Upper lobe of left lung (tissue), 6 donors: ENCODE measurements around the gene PDE11A. TPM values are rescaled to one million over a fixed set of nuclear protein-coding genes. Genes with fewer than 3 reads are reported as not detected.

ENCODE experiments used
- ATAC-seq, 2 donors: fragments of 200-7000 bp; cut with Tn5 transposase; one replicate each; pipeline ENCODE4 v1.9.1; 2022; ENCODE audit warnings: mild to moderate bottlenecking in 2 of 2, moderate library complexity in 2 of 2; ENCODE audit not compliant: low FRiP score in 2 of 2
- DNase-seq, 2 donors: peaks; one replicate each; pipeline ENCODE4 v3.0.0-alpha.2; 2019 to 2020
- H3K27ac ChIP-seq, 4 donors: fragments of 200-600 bp; sonication (generic); one replicate each; pipeline ENCODE4 v1.5.1; 2016 to 2019
- H3K27me3 ChIP-seq, 4 donors: fragments of 200-600 bp; sonication (generic); one replicate each; pipeline ENCODE4 v1.5.1; 2017 to 2019
- H3K36me3 ChIP-seq, 4 donors: fragments of 200-600 bp; sonication (generic); one replicate each; pipeline ENCODE4 v1.5.1; 2016 to 2019
- H3K4me1 ChIP-seq, 4 donors: fragments of 200-600 bp; sonication (generic); one replicate each; pipeline ENCODE4 v1.5.1; 2018 to 2019
- H3K4me3 ChIP-seq, 4 donors: fragments of 200-600 bp; sonication (generic); one replicate each; pipeline ENCODE4 v1.5.1; 2017 to 2019; ENCODE audit warnings: mild to moderate bottlenecking in 2 of 4, moderate library complexity in 1 of 4
- H3K9me3 ChIP-seq, 4 donors: fragments of 200-600 bp; sonication (generic); one replicate each; pipeline ENCODE4 v1.5.1; 2018 to 2019
- CTCF ChIP-seq, 6 experiments: fragments of 450-650 bp in 4 of 6; fragments of 200-600 bp in 2 of 6; sonication (generic) in 2 of 6; IDR thresholded peaks; one replicate each; pipeline ENCODE4 v1.5.1; 2016 to 2019; ENCODE audit warnings: antibody characterized with exemption in 6 of 6
- EP300 ChIP-seq, 4 donors: sonication (generic); formaldehyde crosslinking; IDR thresholded peaks; one replicate each; pipeline ENCODE4 v1.5.1; 2017; ENCODE audit warnings: antibody characterized with exemption in 4 of 4, control low read depth in 2 of 4
- POLR2A ChIP-seq, 4 donors: fragments of 450-650 bp; IDR thresholded peaks; one replicate each; pipeline ENCODE4 v1.5.1; 2016 to 2017; ENCODE audit warnings: antibody characterized with exemption in 4 of 4, mild to moderate bottlenecking in 2 of 4
- POLR2AphosphoS5 ChIP-seq, 2 donors: sonication (generic); formaldehyde crosslinking; IDR thresholded peaks; one replicate each; pipeline ENCODE4 v1.5.1; 2017; ENCODE audit warnings: antibody characterized with exemption in 2 of 2
- WGBS, 2 donors: methylation state at CpG; one replicate each; pipeline ENCODE4 v1.1.5; 2017 to 2018; 5-methylcytosine and 5-hydroxymethylcytosine counted together
- total RNA-seq, 6 donors: library from RNA; depleted of rRNA in 4 of 6; stranded (reverse); fragments of >200 nt in 4 of 6; gene quantifications; one replicate each; pipeline versions ENCODE4 v1.1.0 to v1.2.1, GENCODE V29; 2016 to 2021
- donor health status: DM: no; HTN: no; CAD: no; lungs with moderate emphysema.
- donor health status: DM: no; HTN: yes; CAD: no; lungs with severe emphysema.

The PDE11A gene
- total RNA-seq, 6 donors from 2014 or later, result 0.03 to 0.57 (median 0.33) TPM; not detected in 3

- Histone ChIP-seq H3K27me3 (no peaks in the 10 kb centered on the region), H3K4me1 (no peaks in the 10 kb centered on the region), H3K36me3 (no peaks in the 10 kb centered on the region), H3K9me3 (no peaks in the 10 kb centered on the region), H3K27ac (no peak overlapping the region), H3K4me3 (no peak overlapping the region)
- TF ChIP-seq POLR2AphosphoS5 (IDR thresholded peaks at IDR 0.05), result no peak
- no peak for TF ChIP-seq CTCF (IDR thresholded peaks at IDR 0.05)
- TF ChIP-seq EP300 (IDR thresholded peaks at IDR 0.05), result no peak
- TF ChIP-seq POLR2A (IDR thresholded peaks at IDR 0.05), result no peak
- 77 to 83% methylated on average over 8 of the region's 8 CpGs for WGBS, 2 donors
- DNase-seq (no peak), ATAC-seq (no peak)
These were observed 362.6 kb downstream of the PDE11A start for GRCh38 chr2:177709986-177710401.

- WGBS, 2 donors, result 76 to 85% methylated on average over 9 of the region's 9 CpGs
- Histone ChIP-seq H3K4me3 (no peak overlapping the region), H3K9me3 (no peaks in the 10 kb centered on the region), H3K27ac (no peak overlapping the region), H3K4me1 (no peaks in the 10 kb centered on the region), H3K36me3 (no peaks in the 10 kb centered on the region), H3K27me3 (no peaks in the 10 kb centered on the region)
- no peak for DNase-seq
- ATAC-seq, result no peak
- TF ChIP-seq POLR2A (IDR thresholded peaks at IDR 0.05) (no peak), POLR2AphosphoS5 (IDR thresholded peaks at IDR 0.05) (no peak), EP300 (IDR thresholded peaks at IDR 0.05) (no peak), CTCF (IDR thresholded peaks at IDR 0.05) (no peak)
These were observed 363.7 kb downstream of the PDE11A start for GRCh38 chr2:177708660-177709444.

GRCh38 chr2:177708106-177708505 is 364.5 kb downstream of the PDE11A start:
- H3K36me3 ChIP-seq, result no peaks in the 10 kb centered on the region
- no peak overlapping the region for H3K4me3 ChIP-seq
- TF ChIP-seq CTCF (IDR thresholded peaks at IDR 0.05), result no peak
- TF ChIP-seq POLR2AphosphoS5 (IDR thresholded peaks at IDR 0.05), result no peak
- TF ChIP-seq POLR2A (IDR thresholded peaks at IDR 0.05), result no peak
- TF ChIP-seq EP300 (IDR thresholded peaks at IDR 0.05), result no peak
- H3K27me3 ChIP-seq, result no peaks in the 10 kb centered on the region
- no peaks in the 10 kb centered on the region for H3K9me3 ChIP-seq
- DNase-seq (no peak), ATAC-seq (no peak)
- whole genome bisulfite sequencing, 2 donors, result 91 to 96% methylated on average over 2 of the region's 2 CpGs
- no peaks in the 10 kb centered on the region for H3K4me1 ChIP-seq
- H3K27ac ChIP-seq, result no peak overlapping the region

GRCh38 chr2:177705511-177706173 is 366.9 kb downstream of the PDE11A start:
- DNase-seq (no peak), ATAC-seq (no peak)
- Histone ChIP-seq H3K27ac (no peak overlapping the region), H3K36me3 (no peaks in the 10 kb centered on the region), H3K9me3 (no peaks in the 10 kb centered on the region), H3K27me3 (no peaks in the 10 kb centered on the region), H3K4me1 (no peaks in the 10 kb centered on the region), H3K4me3 (no peak overlapping the region)
- 83 to 85% methylated on average over 4 of the region's 4 CpGs for WGBS, 2 donors
- TF ChIP-seq CTCF (IDR thresholded peaks at IDR 0.05), result no peak
- no peak for TF ChIP-seq POLR2A (IDR thresholded peaks at IDR 0.05)
- TF ChIP-seq POLR2AphosphoS5 (IDR thresholded peaks at IDR 0.05), result no peak
- TF ChIP-seq EP300 (IDR thresholded peaks at IDR 0.05), result no peak
